ENCODE data around the gene WNK2. TPM values are rescaled to one million over a fixed set of nuclear protein-coding genes. Genes with fewer than 3 reads are reported as not detected.

Gene WNK2
- total RNA-seq, 3 donors from 2014 or later, result 2.7 to 3.3 (median 3.0) TPM

DNA sequence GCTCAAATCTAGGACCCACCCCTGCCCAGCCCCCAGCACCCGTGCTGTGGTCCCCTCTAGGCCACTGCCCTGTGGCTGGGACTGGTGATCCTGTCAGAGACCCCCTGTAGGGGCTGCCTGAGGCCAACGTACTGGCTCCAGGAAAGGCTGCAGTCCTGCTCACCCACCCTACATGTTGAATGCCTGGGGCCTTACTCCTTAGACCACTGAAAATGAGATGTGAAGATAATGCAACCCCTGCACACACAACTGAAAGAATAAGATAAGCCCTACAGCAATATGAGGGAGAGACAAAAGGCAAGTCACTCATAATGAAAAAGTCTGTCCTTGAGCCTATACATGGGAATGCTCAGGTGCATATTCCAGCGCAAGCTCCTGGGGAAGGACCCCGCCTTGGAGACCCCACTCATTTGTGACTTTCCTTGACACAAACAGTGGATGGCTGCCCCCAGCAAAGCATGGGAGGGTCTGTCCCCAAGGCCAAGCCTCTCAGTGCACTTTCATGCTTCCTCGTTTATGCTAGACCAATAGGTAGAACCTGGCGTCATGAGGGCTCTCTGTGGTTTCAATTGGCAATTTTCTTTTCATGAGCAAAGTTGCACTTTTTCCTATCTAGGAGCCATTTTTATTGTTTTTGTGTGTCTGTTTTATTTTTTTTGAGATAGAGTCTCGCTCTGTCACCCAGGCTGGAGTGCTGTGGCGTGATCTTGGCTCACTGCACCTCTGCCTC, 12.5 kb upstream of the WNK2 start:
- no peaks in the 10 kb centered on the region for H3K36me3 Mint-ChIP-seq (ENCODE audit: insufficient read depth)
- peaks cover 6% of the 10 kb centered on the region for H3K4me1 Mint-ChIP-seq (ENCODE audit: low read depth)
- ATAC-seq, result no peak
- no peak for DNase-seq
- H3K9me3 Mint-ChIP-seq, result no peaks in the 10 kb centered on the region
- no peaks in the 10 kb centered on the region for H3K27me3 Mint-ChIP-seq (ENCODE audit: low read depth)
- H3K4me3 Mint-ChIP-seq, result no peak overlapping the region

DNA sequence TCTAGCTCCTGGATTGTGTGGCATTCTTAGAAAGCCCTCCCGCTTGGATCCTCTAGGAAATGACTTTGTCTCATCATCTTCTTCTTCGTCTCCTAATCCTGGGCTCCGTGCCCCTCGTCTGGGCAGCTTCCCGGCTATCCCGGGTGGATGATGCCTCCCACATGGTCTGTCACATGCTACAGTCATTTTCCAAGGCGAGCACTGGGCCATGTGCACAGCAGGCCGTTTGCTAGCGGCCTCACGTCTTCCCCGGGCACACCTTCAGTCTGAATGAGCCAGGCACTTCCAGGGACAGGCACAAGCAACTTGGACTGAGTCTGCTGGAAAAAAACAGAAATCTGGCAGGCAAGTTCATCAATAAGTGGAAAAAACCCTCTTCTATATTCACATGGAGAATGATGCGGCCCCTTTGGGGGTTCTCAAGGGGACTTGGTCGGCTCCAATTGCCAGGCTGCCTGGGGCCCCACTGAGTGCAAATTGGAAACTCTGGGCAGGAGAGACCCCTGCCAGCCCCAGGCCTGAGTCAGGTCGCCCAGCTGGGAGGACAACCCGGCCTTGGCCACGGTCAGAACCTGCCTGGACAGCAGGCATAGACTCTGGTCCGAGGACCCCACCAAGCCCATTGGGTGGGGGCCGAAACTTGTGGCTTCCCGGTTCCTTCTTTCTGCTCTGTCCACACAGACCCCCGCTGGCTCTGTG, 11.1 kb upstream of the WNK2 start:
- H3K4me1 Mint-ChIP-seq (ENCODE audit: low read depth), result peaks cover 6% of the 10 kb centered on the region
- DNase-seq, result no peak

DNA sequence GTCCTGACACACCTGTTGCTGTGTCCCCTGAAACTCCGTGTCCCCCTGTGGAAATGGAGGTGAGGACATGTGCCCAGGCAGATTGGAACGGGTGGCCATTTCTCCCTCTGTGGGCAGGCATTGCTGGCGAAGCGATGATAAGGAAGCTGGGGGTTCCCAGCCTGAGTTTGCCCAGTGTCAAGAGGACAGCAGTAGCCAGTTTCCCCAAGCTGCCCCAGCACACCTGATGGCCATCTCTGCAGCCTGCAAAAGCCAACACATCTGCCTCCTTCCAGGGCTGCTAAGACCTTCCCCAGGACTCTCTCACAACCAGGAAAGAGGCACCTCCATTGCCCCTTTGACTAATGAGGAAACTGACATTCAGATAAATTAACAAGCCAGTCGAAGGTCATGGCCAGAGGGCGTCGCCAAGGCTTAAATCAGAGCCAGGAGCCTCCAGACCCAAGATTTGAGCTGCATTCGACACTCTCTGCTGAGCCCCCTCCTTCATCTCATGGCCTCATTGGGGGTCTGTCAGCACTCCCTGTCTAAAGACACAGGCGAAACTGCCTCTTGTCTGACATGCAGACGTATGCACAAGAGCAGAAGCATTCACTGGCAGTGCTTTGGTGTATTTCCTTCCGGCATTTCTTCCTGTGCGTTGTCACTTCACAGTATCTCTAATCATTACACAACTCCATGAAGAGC, 10.4 kb upstream of the WNK2 start:
- DNase-seq (no peak), ATAC-seq (no peak)
- Mint-ChIP-seq H3K9me3 (no peaks in the 10 kb centered on the region), H3K27me3 (ENCODE audit: low read depth) (no peaks in the 10 kb centered on the region), H3K4me3 (no peak overlapping the region), H3K36me3 (ENCODE audit: insufficient read depth) (no peaks in the 10 kb centered on the region), H3K4me1 (ENCODE audit: low read depth) (peaks cover 6% of the 10 kb centered on the region)

More for the DNA sequence above, 11.1 kb upstream of the WNK2 start:
- Mint-ChIP-seq H3K4me3 (no peak overlapping the region), H3K9me3 (no peaks in the 10 kb centered on the region), H3K27me3 (ENCODE audit: low read depth) (no peaks in the 10 kb centered on the region), H3K36me3 (ENCODE audit: insufficient read depth) (no peaks in the 10 kb centered on the region)
- ATAC-seq, result no peak

DNA sequence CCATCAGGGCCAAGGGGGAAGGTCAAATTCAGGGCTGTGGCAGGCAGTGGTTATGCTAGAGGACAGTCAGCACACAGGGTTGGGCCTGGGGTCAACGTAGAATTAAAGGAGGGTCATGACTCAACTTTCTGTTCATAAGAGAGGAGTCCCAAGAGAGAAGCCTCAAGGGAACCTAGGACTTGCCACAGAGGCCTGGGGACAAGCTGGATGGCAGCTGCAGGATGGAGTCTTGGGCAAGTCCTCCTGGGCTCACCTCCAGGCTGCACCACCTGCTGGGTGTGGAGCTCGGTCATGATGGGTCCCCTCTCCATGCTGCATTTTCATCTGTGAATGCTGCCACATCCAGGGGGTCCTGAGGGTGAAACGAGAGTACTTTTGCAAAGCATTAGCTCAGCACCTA, 9.0 kb upstream of the WNK2 start:
- Mint-ChIP-seq H3K36me3 (ENCODE audit: insufficient read depth) (no peaks in the 10 kb centered on the region), H3K4me3 (no peak overlapping the region), H3K4me1 (ENCODE audit: low read depth) (peaks cover 4% of the 10 kb centered on the region), H3K9me3 (no peaks in the 10 kb centered on the region), H3K27me3 (ENCODE audit: low read depth) (peaks cover 2% of the 10 kb centered on the region)
- DNase-seq (no peak), ATAC-seq (no peak)

DNA sequence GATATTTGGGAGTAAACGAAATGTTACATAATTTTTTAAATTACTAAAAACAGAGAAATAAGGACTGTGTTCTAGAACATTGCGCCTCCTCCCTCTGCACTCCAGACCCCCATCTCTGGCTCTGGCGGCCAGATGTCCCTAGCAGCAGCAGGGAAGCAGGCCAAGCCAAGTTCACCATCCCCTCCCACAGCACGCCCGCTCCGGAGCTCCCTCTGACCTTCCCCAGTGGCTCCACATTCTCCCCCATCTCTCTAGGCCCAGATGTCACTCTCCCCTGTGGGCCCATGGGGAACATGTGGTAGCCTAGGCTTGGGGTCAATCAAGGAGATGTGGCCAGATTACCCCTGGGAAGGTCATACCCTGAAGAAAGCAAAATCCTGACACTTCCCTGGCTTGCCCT, 6.3 kb upstream of the WNK2 start:
- Mint-ChIP-seq H3K9me3 (no peaks in the 10 kb centered on the region), H3K4me3 (no peak overlapping the region), H3K27me3 (ENCODE audit: low read depth) (peaks cover 25% of the 10 kb centered on the region), H3K36me3 (ENCODE audit: insufficient read depth) (no peaks in the 10 kb centered on the region), H3K4me1 (ENCODE audit: low read depth) (peaks cover 4% of the 10 kb centered on the region)
- no peak for DNase-seq
- no peak for ATAC-seq

DNA sequence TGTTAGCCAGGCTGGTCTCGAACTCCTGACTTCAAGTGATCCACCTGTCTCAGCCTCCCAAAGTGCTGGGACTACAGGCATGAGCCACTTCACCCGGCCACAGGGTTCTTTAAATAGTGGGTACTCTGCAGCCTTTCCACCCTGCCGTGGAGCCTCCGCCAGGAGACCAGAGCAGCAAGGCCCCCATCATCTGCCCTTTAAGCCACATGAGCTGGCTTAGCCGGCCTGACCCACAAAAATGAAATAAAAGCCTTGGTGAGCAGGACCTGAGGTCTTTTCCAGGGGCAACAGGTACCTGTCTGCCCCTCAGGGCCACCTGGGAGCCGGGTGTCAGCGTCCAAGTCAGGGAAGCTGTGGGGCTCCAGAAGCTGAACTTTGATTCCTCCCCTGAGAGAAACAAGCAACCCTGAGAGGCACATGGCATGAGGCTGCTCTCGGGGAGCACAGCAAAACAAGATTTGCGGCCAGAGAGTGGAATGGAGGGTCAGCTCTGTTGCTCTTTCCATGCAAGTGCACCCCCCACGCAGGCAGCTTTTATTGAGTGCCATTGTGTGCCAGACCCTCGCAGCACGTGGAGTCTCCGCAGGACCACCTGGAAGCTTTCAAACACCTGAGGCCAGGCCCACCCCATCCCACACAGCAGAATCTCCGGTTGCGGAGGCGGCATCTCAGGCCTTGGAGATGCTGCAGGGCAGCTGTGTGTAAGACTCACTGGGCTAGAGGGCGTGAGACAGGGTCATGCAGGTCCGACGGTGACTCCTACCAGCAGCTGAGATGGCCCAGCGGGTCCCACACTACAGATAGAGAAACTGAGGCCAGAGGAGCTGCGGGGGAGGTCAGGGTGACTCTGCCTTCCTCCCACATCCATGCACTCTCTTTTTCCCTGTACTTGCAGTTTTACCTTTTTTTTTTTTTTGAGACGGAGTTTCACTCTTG, 4.8 kb upstream of the WNK2 start:
- no peak for ATAC-seq
- Mint-ChIP-seq H3K27me3 (ENCODE audit: low read depth) (peaks cover 33% of the 10 kb centered on the region), H3K4me1 (ENCODE audit: low read depth) (peaks cover 6% of the 10 kb centered on the region), H3K4me3 (no peak overlapping the region), H3K9me3 (no peaks in the 10 kb centered on the region), H3K36me3 (ENCODE audit: insufficient read depth) (no peaks in the 10 kb centered on the region)
- DNase-seq, result no peak

DNA sequence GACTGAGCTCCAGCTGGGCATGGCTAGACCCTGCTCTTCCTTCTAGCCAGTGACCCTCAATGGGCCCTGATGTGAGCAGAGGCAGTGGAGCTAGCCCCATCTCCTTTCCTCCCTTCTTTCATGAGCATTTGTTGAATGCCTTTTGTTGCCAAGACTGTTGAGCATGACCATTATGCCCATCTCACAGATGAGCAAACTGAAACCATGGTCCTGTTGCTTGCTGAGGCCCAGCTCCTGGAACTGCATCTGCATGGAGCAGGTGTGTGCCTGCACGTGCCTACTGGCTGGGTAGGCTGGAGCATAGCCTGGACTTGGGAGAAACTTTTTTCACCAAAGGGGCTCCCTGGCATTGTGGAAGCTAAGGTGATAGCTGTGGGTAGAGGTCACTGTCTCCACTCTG, 3.0 kb upstream of the WNK2 start:
- Mint-ChIP-seq H3K9me3 (no peaks in the 10 kb centered on the region), H3K4me3 (no peak overlapping the region), H3K27me3 (ENCODE audit: low read depth) (peaks cover 38% of the 10 kb centered on the region), H3K36me3 (ENCODE audit: insufficient read depth) (no peaks in the 10 kb centered on the region), H3K4me1 (ENCODE audit: low read depth) (peaks cover 8% of the 10 kb centered on the region)
- no peak for ATAC-seq
- no peak for DNase-seq

DNA sequence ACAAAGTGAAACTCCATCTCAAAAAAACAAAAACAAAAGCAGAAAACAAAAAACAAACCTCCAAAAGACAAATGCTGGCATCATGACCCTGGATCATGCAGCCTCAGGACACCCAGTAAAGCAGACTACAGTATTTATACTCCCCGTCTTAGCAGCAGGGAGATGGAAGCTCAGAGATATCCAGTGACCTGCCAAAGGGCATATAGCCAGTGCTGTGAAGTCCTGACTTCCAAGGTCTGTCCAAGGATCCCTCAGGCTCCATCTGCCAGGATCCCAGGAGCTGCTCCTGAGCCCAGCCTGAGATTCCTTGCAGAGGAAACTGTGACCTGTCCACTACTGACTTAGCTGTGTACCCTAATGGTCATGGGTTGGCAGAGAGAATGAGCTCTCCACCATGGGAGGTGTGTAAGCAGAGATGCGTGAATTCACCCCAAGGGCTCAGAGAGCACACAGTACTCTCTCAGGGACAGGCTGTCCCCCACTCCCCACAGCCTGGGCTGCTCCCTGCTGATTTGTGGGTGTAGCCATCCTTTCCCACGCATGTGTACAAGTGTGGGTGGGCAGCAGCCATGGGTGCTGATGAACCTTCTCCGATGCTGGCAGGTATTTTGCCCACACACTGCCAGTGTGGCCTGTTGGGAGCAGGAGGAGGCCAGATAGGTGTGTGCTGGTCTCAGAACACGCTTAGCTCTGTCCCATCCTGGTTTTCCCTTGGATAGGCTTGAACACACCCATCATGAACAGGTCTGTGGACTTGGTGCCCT, 2.1 kb upstream of the WNK2 start:
- ATAC-seq, result no peak
- no peaks in the 10 kb centered on the region for H3K9me3 Mint-ChIP-seq

DNA sequence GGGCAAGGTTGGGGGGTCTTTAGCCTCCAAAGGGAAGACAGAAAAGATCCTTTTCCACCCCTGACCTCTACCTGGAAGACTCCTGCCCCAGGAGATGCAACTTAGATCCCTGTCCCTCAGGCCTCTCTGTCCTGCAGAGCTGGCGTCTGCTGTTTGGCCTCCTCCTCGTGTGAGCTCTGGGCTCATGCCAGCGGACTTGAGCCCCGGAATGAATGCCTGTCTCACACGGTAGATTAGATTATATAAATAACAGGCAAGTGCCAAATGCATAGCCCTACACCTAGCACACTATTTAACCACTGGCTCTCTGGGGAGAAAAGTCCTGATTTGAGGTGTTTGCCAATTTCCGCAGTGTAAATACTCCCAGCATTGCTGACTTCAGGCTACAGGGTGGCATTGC, 1.4 kb upstream of the WNK2 start:
- Mint-ChIP-seq H3K27me3 (ENCODE audit: low read depth) (peaks cover 44% of the 10 kb centered on the region), H3K36me3 (ENCODE audit: insufficient read depth) (no peaks in the 10 kb centered on the region), H3K4me3 (no peak overlapping the region), H3K9me3 (no peaks in the 10 kb centered on the region), H3K4me1 (ENCODE audit: low read depth) (peaks cover 8% of the 10 kb centered on the region)
- DNase-seq (no peak), ATAC-seq (no peak)

More for the DNA sequence above, 2.1 kb upstream of the WNK2 start:
- H3K27me3 Mint-ChIP-seq (ENCODE audit: low read depth), result peaks cover 42% of the 10 kb centered on the region
- H3K36me3 Mint-ChIP-seq (ENCODE audit: insufficient read depth), result no peaks in the 10 kb centered on the region
- no peak overlapping the region for H3K4me3 Mint-ChIP-seq
- H3K4me1 Mint-ChIP-seq (ENCODE audit: low read depth), result peaks cover 8% of the 10 kb centered on the region
- DNase-seq, result no peak

DNA sequence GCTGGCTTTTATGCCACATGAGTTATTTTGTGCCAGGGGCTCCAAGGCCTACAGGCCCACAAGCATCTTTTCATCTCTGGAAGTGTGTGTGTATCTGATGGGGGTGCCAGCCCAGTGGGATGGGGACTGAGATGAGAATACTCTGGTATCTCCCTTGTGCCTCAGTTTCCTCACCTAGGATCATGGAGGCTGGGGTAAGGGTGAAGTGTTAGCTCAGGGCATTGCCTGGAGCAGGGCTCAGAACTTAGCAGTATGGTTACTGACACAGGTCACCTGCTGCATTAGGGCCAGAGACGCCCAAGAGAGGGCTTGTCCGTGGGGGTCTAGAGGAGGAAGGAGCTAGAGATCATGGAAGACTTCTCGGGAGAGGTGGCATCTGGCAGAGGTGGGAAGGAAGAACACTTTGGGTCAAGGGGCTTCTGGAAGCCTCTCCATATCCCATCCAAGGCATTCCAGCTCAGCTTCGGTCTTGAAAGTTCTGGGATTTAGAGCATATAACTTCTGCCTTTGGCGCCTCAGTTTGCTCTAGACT, 742 bp upstream of the WNK2 start:
- Mint-ChIP-seq H3K4me3 (peak overlapping the region; percentile 69), H3K27me3 (ENCODE audit: low read depth) (peaks cover 44% of the 10 kb centered on the region), H3K36me3 (ENCODE audit: insufficient read depth) (no peaks in the 10 kb centered on the region), H3K4me1 (ENCODE audit: low read depth) (peaks cover 8% of the 10 kb centered on the region), H3K9me3 (no peaks in the 10 kb centered on the region)
- ATAC-seq (no peak), DNase-seq (no peak)

DNA sequence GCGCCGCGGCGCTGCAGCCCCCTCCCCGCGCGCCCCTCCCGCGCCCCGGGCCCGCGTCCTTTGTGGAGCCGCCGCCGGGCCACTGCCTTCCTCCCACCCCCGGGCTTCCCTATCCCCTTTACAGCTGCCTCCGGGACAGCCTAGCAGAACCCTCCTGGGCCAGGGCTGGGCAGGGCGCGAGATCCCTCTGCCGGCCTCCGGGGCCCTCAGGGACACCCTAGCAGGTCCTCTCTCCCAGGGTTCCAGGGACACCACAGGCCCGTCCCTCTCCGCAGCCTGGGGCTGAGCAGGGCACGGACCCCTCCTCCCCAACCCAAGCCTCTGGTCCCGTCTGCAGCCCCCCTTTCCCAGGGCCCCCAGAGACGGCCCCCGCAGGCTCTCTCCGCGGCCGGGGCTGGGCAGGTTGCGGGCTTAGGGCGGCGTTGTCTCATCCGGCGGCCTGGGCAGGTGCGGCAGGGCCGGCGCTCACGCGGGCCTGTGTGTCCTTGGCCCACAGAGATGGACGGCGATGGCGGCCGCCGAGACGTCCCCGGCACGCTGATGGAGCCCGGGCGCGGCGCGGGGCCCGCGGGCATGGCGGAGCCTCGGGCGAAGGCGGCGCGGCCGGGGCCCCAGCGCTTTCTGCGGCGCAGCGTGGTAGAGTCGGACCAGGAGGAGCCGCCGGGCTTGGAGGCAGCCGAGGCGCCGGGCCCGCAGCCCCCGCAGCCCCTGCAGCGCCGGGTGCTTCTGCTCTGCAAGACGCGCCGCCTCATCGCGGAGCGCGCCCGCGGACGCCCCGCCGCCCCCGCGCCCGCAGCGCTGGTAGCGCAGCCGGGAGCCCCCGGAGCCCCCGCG, 710 bp downstream of the WNK2 start:
- DNase-seq, result no peak
- no peaks in the 10 kb centered on the region for H3K9me3 Mint-ChIP-seq
- no peaks in the 10 kb centered on the region for H3K36me3 Mint-ChIP-seq (ENCODE audit: insufficient read depth)
- peak overlapping the region; percentile 73 for H3K4me3 Mint-ChIP-seq
- H3K27me3 Mint-ChIP-seq (ENCODE audit: low read depth), result peaks cover 44% of the 10 kb centered on the region
- ATAC-seq, result peak; percentile 46 to 49
- H3K4me1 Mint-ChIP-seq (ENCODE audit: low read depth), result peaks cover 8% of the 10 kb centered on the region

DNA sequence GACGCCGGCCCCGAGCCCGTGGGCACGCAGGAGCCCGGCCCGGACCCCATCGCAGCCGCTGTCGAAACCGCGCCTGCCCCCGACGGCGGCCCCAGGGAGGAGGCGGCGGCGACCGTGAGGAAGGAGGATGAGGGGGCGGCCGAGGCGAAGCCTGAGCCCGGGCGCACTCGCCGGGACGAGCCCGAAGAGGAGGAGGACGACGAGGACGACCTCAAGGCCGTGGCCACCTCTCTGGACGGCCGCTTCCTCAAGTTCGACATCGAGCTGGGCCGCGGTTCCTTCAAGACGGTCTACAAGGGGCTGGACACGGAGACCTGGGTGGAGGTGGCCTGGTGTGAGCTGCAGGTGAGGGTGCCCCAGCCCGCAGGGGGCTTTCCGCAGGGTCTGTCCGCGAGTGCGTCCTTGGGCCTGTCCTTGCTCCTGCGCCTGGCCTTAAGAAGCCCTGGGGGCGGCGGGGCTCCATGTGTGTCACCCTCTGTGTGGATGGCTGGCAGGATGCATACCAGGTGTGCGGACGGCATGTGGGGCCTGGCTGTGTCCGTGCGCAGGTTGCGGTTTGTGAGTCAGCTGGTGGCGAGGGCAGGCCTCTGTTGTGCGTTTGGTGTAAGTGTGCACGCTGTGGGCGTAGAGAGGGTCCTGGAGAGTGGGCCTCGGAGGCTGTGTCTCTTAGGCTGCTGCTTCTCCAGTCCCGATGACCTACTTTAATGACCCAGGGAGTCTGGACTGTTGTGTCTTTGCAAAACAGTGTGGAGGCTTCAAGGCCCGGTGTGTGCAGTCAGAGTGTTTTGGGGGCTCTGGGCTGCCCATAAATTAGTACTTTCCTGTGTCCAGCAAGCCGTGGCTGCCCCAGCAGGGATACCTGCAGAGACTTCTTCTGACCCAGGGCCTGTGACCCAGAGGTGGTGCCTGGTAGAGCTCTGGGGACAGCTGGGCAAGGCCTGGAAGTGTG, 1.6 kb downstream of the WNK2 start:
- no peak for ATAC-seq
- H3K4me3 Mint-ChIP-seq, result peak overlapping the region; percentile 54
- H3K4me1 Mint-ChIP-seq (ENCODE audit: low read depth), result peaks cover 8% of the 10 kb centered on the region

More for the DNA sequence above, 1.6 kb downstream of the WNK2 start:
- Mint-ChIP-seq H3K9me3 (no peaks in the 10 kb centered on the region), H3K27me3 (ENCODE audit: low read depth) (peaks cover 36% of the 10 kb centered on the region), H3K36me3 (ENCODE audit: insufficient read depth) (no peaks in the 10 kb centered on the region)
- DNase-seq, result no peak

Measured in activated T-cell treated with anti-CD3 and anti-CD28 coated beads, Interleukin-2, amount 50 U/mL, for 4 hours (primary cell).